Osteocyte (in vitro differentiated cells): ENCODE results near the gene SPTLC1. TPM values are rescaled to one million over a fixed set of nuclear protein-coding genes. Genes with fewer than 3 reads are reported as not detected.
"Not testable (repeated sequence)": the region's sequence is repeated elsewhere in the genome, so short reads cannot be mapped to it uniquely, and the experiment has no call there.

Experiments
- DNase-seq: peaks from one replicate; pipeline ENCODE4 v3.0.0; 2021; ENCODE audit warnings: mixed read lengths; ENCODE audit not compliant: unreplicated experiment; ENCODE audit errors: extremely low spot score
- H3K27ac Mint-ChIP-seq: one replicate; pipeline ENCODE4 v1.8.0; 2021; ENCODE audit warnings: mild to moderate bottlenecking, mixed read lengths; ENCODE audit not compliant: unreplicated experiment
- H3K27me3 Mint-ChIP-seq: one replicate; pipeline ENCODE4 v1.8.0; 2021; ENCODE audit warnings: mixed read lengths; ENCODE audit not compliant: unreplicated experiment
- H3K36me3 Mint-ChIP-seq: one replicate; pipeline ENCODE4 v1.8.0; 2021; ENCODE audit warnings: mixed read lengths; ENCODE audit not compliant: unreplicated experiment
- H3K4me1 Mint-ChIP-seq: one replicate; pipeline ENCODE4 v1.8.0; 2021; ENCODE audit warnings: mixed read lengths; ENCODE audit not compliant: unreplicated experiment
- H3K4me3 Mint-ChIP-seq: one replicate; pipeline ENCODE4 v1.8.0; 2021; ENCODE audit warnings: mild to moderate bottlenecking, moderate library complexity, mixed read lengths; ENCODE audit not compliant: unreplicated experiment
- H3K9me3 Mint-ChIP-seq: one replicate; pipeline ENCODE4 v1.8.0; 2021; ENCODE audit warnings: mixed read lengths; ENCODE audit not compliant: unreplicated experiment
- CTCF ChIP-seq: fragments of 200-600 bp; sonication (generic); IDR thresholded peaks from 2 replicates; pipeline ENCODE4 v1.5.0; 2021; ENCODE audit warnings: antibody characterized with exemption, mild to moderate bottlenecking, moderate library complexity
- total RNA-seq: library from RNA; stranded (reverse); gene quantifications from 2 replicates; pipeline ENCODE4 v1.2.1, GENCODE V29; 2021

SPTLC1 gene
- total RNA-seq, 1 donor from 2014 or later: 93.9 TPM

- Mint-ChIP-seq H3K36me3 (no peaks in the 10 kb centered on the region), H3K4me3 (no peak overlapping the region), H3K27ac (no peak overlapping the region), H3K4me1 (peaks cover 4% of the 10 kb centered on the region), H3K9me3 (peaks cover 5% of the 10 kb centered on the region), H3K27me3 (peaks cover 4% of the 10 kb centered on the region)
- DNase-seq: peak; percentile 66
- no peak for TF ChIP-seq CTCF
These were observed 43.8 kb upstream of the SPTLC1 start for GRCh38 chr9:92159058-92159457.

GRCh38 chr9:92158097-92158601 is 42.9 kb upstream of the SPTLC1 start:
- H3K27me3 Mint-ChIP-seq: peaks cover 4% of the 10 kb centered on the region
- TF ChIP-seq CTCF: no peak
- peaks cover 12% of the 10 kb centered on the region for H3K4me1 Mint-ChIP-seq
- H3K27ac Mint-ChIP-seq: no peak overlapping the region
- no peaks in the 10 kb centered on the region for H3K36me3 Mint-ChIP-seq
- H3K4me3 Mint-ChIP-seq: no peak overlapping the region
- H3K9me3 Mint-ChIP-seq: peaks cover 5% of the 10 kb centered on the region
- peak; percentile 57 for DNase-seq

- H3K9me3 Mint-ChIP-seq, H3K27ac Mint-ChIP-seq, H3K27me3 Mint-ChIP-seq, H3K4me3 Mint-ChIP-seq, H3K36me3 Mint-ChIP-seq: not testable (repeated sequence)
- peaks cover 15% of the 10 kb centered on the region for H3K4me1 Mint-ChIP-seq
- peak; percentile 65 for DNase-seq
These were observed 40.5 kb upstream of the SPTLC1 start for GRCh38 chr9:92155736-92156135.

- H3K4me1 Mint-ChIP-seq: peaks cover 20% of the 10 kb centered on the region
- no peak overlapping the region for H3K27ac Mint-ChIP-seq
- H3K36me3 Mint-ChIP-seq: no peaks in the 10 kb centered on the region
- TF ChIP-seq CTCF: no peak
- peak; percentile 76 for DNase-seq
- H3K4me3 Mint-ChIP-seq: no peak overlapping the region
- H3K27me3 Mint-ChIP-seq: peaks cover 4% of the 10 kb centered on the region
- no peaks in the 10 kb centered on the region for H3K9me3 Mint-ChIP-seq
These were observed 40.0 kb upstream of the SPTLC1 start for GRCh38 chr9:92155221-92155620.

GRCh38 chr9:92153466-92154415 is 38.5 kb upstream of the SPTLC1 start:
- not testable (repeated sequence) for H3K27me3 Mint-ChIP-seq, H3K9me3 Mint-ChIP-seq, H3K36me3 Mint-ChIP-seq, H3K4me3 Mint-ChIP-seq
- DNase-seq: peak; percentile 73
- Mint-ChIP-seq H3K27ac (peak overlapping the region; percentile 71), H3K4me1 (peaks cover 24% of the 10 kb centered on the region)

GRCh38 chr9:92151691-92152393 is 36.6 kb upstream of the SPTLC1 start:
- peaks cover 34% of the 10 kb centered on the region for H3K4me1 Mint-ChIP-seq
- no peak overlapping the region for H3K27ac Mint-ChIP-seq
- DNase-seq: peak; percentile 48
- no peak for TF ChIP-seq CTCF
- no peak overlapping the region for H3K4me3 Mint-ChIP-seq
- no peaks in the 10 kb centered on the region for H3K36me3 Mint-ChIP-seq
- no peaks in the 10 kb centered on the region for H3K27me3 Mint-ChIP-seq
- no peaks in the 10 kb centered on the region for H3K9me3 Mint-ChIP-seq

- H3K4me3 Mint-ChIP-seq, H3K27me3 Mint-ChIP-seq, H3K36me3 Mint-ChIP-seq, DNase-seq, H3K9me3 Mint-ChIP-seq: not testable (repeated sequence)
- H3K27ac Mint-ChIP-seq: peak overlapping the region; percentile 72
- peaks cover 45% of the 10 kb centered on the region for H3K4me1 Mint-ChIP-seq
These were observed 35.6 kb upstream of the SPTLC1 start for GRCh38 chr9:92150501-92151470.
